SK-N-SH treated with all-trans-retinoic acid at 6 μM for 48 hours (cell line): Measurements from ENCODE around the gene VOPP1.

Experiments
- CSDC2 ChIP-seq: fragments of 250-450 bp; sonication (Bioruptor Pico); IDR thresholded peaks from 2 replicates; pipeline ENCODE4 v1.5.0; 2020; ENCODE audit warnings: mild to moderate bottlenecking, moderate library complexity
- PATZ1 ChIP-seq: fragments of 250-450 bp; sonication (Bioruptor Pico); IDR thresholded peaks from 2 replicates; pipeline ENCODE4 v1.8.0; 2020; ENCODE audit warnings: mild to moderate bottlenecking, moderate library complexity, borderline replicate concordance
- PPARA ChIP-seq: fragments of 250-450 bp; sonication (Bioruptor Pico); IDR thresholded peaks from 2 replicates; pipeline ENCODE4 v1.5.0; 2020; ENCODE audit warnings: mild to moderate bottlenecking, borderline replicate concordance
- SNAI2 ChIP-seq: fragments of 250-450 bp; sonication (Bioruptor Pico); IDR thresholded peaks from 2 replicates; pipeline ENCODE4 v1.5.0; 2020; ENCODE audit warnings: mild to moderate bottlenecking, moderate library complexity
- ZC3H10 ChIP-seq: fragments of 250-450 bp; sonication (Bioruptor Pico); IDR thresholded peaks from 2 replicates; pipeline ENCODE4 v1.5.1; 2021; ENCODE audit warnings: mild to moderate bottlenecking, moderate library complexity
- ZFP30 ChIP-seq: fragments of 450-650 bp; formaldehyde crosslinking; IDR thresholded peaks from 2 replicates; pipeline ENCODE4 v1.5.0; 2022; ENCODE audit warnings: mild to moderate bottlenecking, moderate library complexity
- TF ChIP-seq, protein P1 (sequence below): fragments of 250-450 bp; sonication (Bioruptor Pico); IDR thresholded peaks from 2 replicates; pipeline ENCODE4 v1.5.0; 2020; ENCODE audit warnings: mild to moderate bottlenecking, moderate library complexity

GRCh38 chr7:55491346-55491745 lies 81.0 kb downstream of the VOPP1 start:
- TF ChIP-seq ZFP30 (CRISPR knock-in tag) (no peak), ZC3H10 (CRISPR knock-in tag) (no peak), PPARA (CRISPR knock-in tag) (no peak), PATZ1 (CRISPR knock-in tag) (no peak), SNAI2 (CRISPR knock-in tag) (no peak), CSDC2 (CRISPR knock-in tag) (no peak)
- TF ChIP-seq, protein P1, sequence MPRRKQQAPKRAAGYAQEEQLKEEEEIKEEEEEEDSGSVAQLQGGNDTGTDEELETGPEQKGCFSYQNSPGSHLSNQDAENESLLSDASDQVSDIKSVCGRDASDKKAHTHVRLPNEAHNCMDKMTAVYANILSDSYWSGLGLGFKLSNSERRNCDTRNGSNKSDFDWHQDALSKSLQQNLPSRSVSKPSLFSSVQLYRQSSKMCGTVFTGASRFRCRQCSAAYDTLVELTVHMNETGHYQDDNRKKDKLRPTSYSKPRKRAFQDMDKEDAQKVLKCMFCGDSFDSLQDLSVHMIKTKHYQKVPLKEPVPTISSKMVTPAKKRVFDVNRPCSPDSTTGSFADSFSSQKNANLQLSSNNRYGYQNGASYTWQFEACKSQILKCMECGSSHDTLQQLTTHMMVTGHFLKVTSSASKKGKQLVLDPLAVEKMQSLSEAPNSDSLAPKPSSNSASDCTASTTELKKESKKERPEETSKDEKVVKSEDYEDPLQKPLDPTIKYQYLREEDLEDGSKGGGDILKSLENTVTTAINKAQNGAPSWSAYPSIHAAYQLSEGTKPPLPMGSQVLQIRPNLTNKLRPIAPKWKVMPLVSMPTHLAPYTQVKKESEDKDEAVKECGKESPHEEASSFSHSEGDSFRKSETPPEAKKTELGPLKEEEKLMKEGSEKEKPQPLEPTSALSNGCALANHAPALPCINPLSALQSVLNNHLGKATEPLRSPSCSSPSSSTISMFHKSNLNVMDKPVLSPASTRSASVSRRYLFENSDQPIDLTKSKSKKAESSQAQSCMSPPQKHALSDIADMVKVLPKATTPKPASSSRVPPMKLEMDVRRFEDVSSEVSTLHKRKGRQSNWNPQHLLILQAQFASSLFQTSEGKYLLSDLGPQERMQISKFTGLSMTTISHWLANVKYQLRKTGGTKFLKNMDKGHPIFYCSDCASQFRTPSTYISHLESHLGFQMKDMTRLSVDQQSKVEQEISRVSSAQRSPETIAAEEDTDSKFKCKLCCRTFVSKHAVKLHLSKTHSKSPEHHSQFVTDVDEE (CRISPR knock-in tag): no peak
